Neural progenitor cell (in vitro differentiated cells): ENCODE results near the gene AKR7A2. TPM values are rescaled to one million over a fixed set of nuclear protein-coding genes. Genes with fewer than 3 reads are reported as not detected.

Experiments
- DNase-seq: peaks from one replicate; pipeline ENCODE4 v3.0.0-alpha.2; 2016; ENCODE audit warnings: low spot score
- H2AFZ ChIP-seq: fragments of 200-600 bp; sonication (generic); replicated peaks from 2 replicates; pipeline ENCODE4 v1.6.1; 2016; ENCODE audit warnings: antibody characterized with exemption
- H3F3A ChIP-seq: fragments of 200-600 bp; sonication (generic); 2 replicates; pipeline ENCODE4 v1.6.1; 2016; ENCODE audit warnings: antibody characterized with exemption, low read depth
- H3K27ac ChIP-seq: fragments of 200-600 bp; sonication (generic); 2 replicates; pipeline ENCODE4 v1.5.1; 2016; ENCODE audit warnings: mild to moderate bottlenecking
- H3K27me3 ChIP-seq: fragments of 200-600 bp; sonication (generic); 2 replicates; pipeline ENCODE4 v1.6.1; 2016; ENCODE audit warnings: mild to moderate bottlenecking, moderate library complexity
- H3K36me3 ChIP-seq: fragments of 200-600 bp; sonication (generic); 2 replicates; pipeline ENCODE4 v1.5.1; 2016
- H3K4me1 ChIP-seq: fragments of 200-600 bp; sonication (generic); 2 replicates; pipeline ENCODE4 v1.6.1; 2016; ENCODE audit warnings: mixed run types
- H3K4me2 ChIP-seq: fragments of 200-600 bp; sonication (generic); 2 replicates; pipeline ENCODE4 v1.6.1; 2016
- H3K4me3 ChIP-seq: fragments of 200-600 bp; sonication (generic); 2 replicates; pipeline ENCODE4 v1.5.1; 2016
- H3K79me2 ChIP-seq: fragments of 200-600 bp; sonication (generic); 2 replicates; pipeline ENCODE4 v1.6.1; 2016; ENCODE audit warnings: low read depth
- H3K9ac ChIP-seq: fragments of 200-600 bp; sonication (generic); 2 replicates; pipeline ENCODE4 v1.6.1; 2016
- H3K9me3 ChIP-seq: fragments of 200-600 bp; sonication (generic); 2 replicates; pipeline ENCODE4 v1.5.1; 2016; ENCODE audit warnings: low read depth
- H4K20me1 ChIP-seq: fragments of 200-600 bp; sonication (generic); 2 replicates; pipeline ENCODE4 v1.6.1; 2016; ENCODE audit warnings: low read depth
- H3K27ac Mint-ChIP-seq: 3 replicates; pipeline ENCODE4 v1.8.0; 2021; ENCODE audit warnings: mixed read lengths
- H3K27me3 Mint-ChIP-seq: 2 replicates; pipeline ENCODE4 v1.8.0; 2022; ENCODE audit warnings: low read depth, mild to moderate bottlenecking, inconsistent platforms, moderate library complexity, mixed read lengths; ENCODE audit not compliant: insufficient read depth
- H3K36me3 Mint-ChIP-seq: 3 replicates; pipeline ENCODE4 v1.8.0; 2021; ENCODE audit warnings: mixed read lengths
- H3K4me1 Mint-ChIP-seq: 3 replicates; pipeline ENCODE4 v1.8.0; 2021; ENCODE audit warnings: mixed read lengths
- H3K4me3 Mint-ChIP-seq: 3 replicates; pipeline ENCODE4 v1.8.0; 2021; ENCODE audit warnings: mild to moderate bottlenecking, moderate library complexity, mixed read lengths
- H3K9me3 Mint-ChIP-seq: 3 replicates; pipeline ENCODE4 v1.8.0; 2020; ENCODE audit warnings: mixed read lengths
- CTCF ChIP-seq: fragments of 200-600 bp; sonication (generic); IDR thresholded peaks from 2 replicates; pipeline ENCODE4 v1.5.1; 2017; ENCODE audit warnings: antibody characterized with exemption, mild to moderate bottlenecking
- EZH2 ChIP-seq: fragments of 200-600 bp; sonication (generic); IDR thresholded peaks from 2 replicates; pipeline ENCODE4 v1.6.1; 2017; ENCODE audit warnings: antibody characterized with exemption, mild to moderate bottlenecking, moderate library complexity
- EZH2phosphoT487 ChIP-seq: fragments of 200-600 bp; sonication (generic); IDR thresholded peaks from 2 replicates; pipeline ENCODE4 v1.6.1; 2017; ENCODE audit warnings: antibody characterized with exemption
- total RNA-seq: library from RNA; depleted of rRNA; stranded (reverse); fragments of >200 nt; gene quantifications from 2 replicates; pipeline ENCODE4 v1.2.3, GENCODE V29; 2015; ENCODE audit warnings: low replicate concordance

The AKR7A2 gene
- total RNA-seq = 37.5 and 92.3 TPM in 2 replicates

GRCh38 chr1:19311931-19312781 is at the start of gene AKR7A2, which contains the start of gene SLC66A1:
Gene AKR7A2 (minus strand): TSS chr1:19312144. CDS start chr1:19312124, 20 bp downstream.
Gene SLC66A1 (plus strand): TSS chr1:19312326. CDS start chr1:19317678, 5,352 bp downstream.
- Histone ChIP-seq H3F3A (no peaks in the 10 kb centered on the region), H3K9me3 (no peaks in the 10 kb centered on the region), H3K27ac (no peak within 1 kb of the TSS), H3K4me2 (peak within 1 kb of the TSS; percentile 99), H3K27me3 (no peaks in the 10 kb centered on the region), H3K36me3 (no peaks in the 10 kb centered on the region), H2AFZ (peak within 1 kb of the TSS; percentile 75), H3K9ac (peak within 1 kb of the TSS; percentile 86), H3K4me1 (peaks cover 7% of the 10 kb centered on the region), H3K79me2 (peaks cover 39% of the 10 kb centered on the region), H3K4me3 (peak within 1 kb of the TSS; percentile 72), H4K20me1 (peaks cover 38% of the 10 kb centered on the region)
- TF ChIP-seq EZH2 = no peak
- peak; percentile 7 for TF ChIP-seq CTCF
- peak within 1 kb of the TSS; percentile 94 for H3K4me3 Mint-ChIP-seq
- DNase-seq = peak; percentile 98
- peaks cover 10% of the 10 kb centered on the region for H3K36me3 Mint-ChIP-seq
- no peaks in the 10 kb centered on the region for H3K9me3 Mint-ChIP-seq
- peaks cover 2% of the 10 kb centered on the region for H3K27me3 Mint-ChIP-seq
- peak within 1 kb of the TSS; percentile 74 for H3K27ac Mint-ChIP-seq
- H3K4me1 Mint-ChIP-seq = peaks cover 37% of the 10 kb centered on the region

GRCh38 chr1:19360843-19361610 is 49.1 kb upstream of the AKR7A2 start:
- no peaks in the 10 kb centered on the region for H3K27me3 Mint-ChIP-seq
- Histone ChIP-seq H3K9me3 (no peaks in the 10 kb centered on the region), H3K4me1 (peaks cover 4% of the 10 kb centered on the region), H3K36me3 (no peaks in the 10 kb centered on the region), H2AFZ (no peak overlapping the region), H3F3A (peaks cover 5% of the 10 kb centered on the region), H3K4me2 (no peak overlapping the region), H3K4me3 (no peak overlapping the region), H3K9ac (peak overlapping the region; percentile 32), H3K79me2 (no peaks in the 10 kb centered on the region), H4K20me1 (peaks cover 41% of the 10 kb centered on the region), H3K27me3 (no peaks in the 10 kb centered on the region), H3K27ac (no peak overlapping the region)
- DNase-seq = no peak
- TF ChIP-seq EZH2 (no peak), CTCF (no peak), EZH2phosphoT487 (no peak)
- peaks cover 11% of the 10 kb centered on the region for H3K4me1 Mint-ChIP-seq
- peak overlapping the region; percentile 85 for H3K27ac Mint-ChIP-seq
- no peak overlapping the region for H3K4me3 Mint-ChIP-seq
- H3K9me3 Mint-ChIP-seq = no peaks in the 10 kb centered on the region
- peaks cover 5% of the 10 kb centered on the region for H3K36me3 Mint-ChIP-seq

DNA sequence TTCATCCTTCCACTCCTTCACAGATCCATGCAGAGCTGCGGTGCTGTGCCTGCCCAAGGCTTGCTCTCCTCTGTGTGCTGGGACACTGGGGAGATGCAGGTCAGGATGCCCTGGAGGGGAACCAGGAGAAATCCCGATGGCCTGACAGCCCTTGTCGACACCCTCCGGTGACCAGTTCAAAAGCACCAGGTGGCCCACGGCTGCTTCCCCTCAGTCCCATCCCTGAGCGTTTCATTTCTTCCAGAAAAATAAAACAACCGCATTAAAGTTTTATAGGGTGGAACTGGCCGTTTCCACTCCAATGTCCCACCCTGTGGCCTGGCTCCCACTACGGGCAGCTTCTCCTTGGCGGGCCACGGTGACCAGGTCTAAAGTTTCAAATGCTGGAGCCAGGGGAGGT is 48.5 kb upstream of the AKR7A2 start:
- Mint-ChIP-seq H3K36me3 (peaks cover 11% of the 10 kb centered on the region), H3K9me3 (no peaks in the 10 kb centered on the region), H3K4me1 (peaks cover 11% of the 10 kb centered on the region), H3K4me3 (no peak overlapping the region), H3K27me3 (no peaks in the 10 kb centered on the region), H3K27ac (no peak overlapping the region)
- no peaks in the 10 kb centered on the region for H3K36me3 ChIP-seq
- H4K20me1 ChIP-seq = peaks cover 41% of the 10 kb centered on the region
- DNase-seq = no peak
- no peak overlapping the region for H3K4me3 ChIP-seq
- H3F3A ChIP-seq = peaks cover 5% of the 10 kb centered on the region
- H2AFZ ChIP-seq = no peak overlapping the region
- no peak overlapping the region for H3K27ac ChIP-seq
- no peak overlapping the region for H3K4me2 ChIP-seq
- H3K27me3 ChIP-seq = no peaks in the 10 kb centered on the region
- peak overlapping the region; percentile 32 for H3K9ac ChIP-seq
- no peaks in the 10 kb centered on the region for H3K9me3 ChIP-seq
- no peaks in the 10 kb centered on the region for H3K79me2 ChIP-seq
- H3K4me1 ChIP-seq = peaks cover 4% of the 10 kb centered on the region
- no peak for TF ChIP-seq EZH2
- no peak for TF ChIP-seq EZH2phosphoT487
- TF ChIP-seq CTCF = no peak
